HG03575 (cell line): Measurements from ENCODE around the gene MED6.

Experiments used
- ATAC-seq: cut with Tn5 transposase; IDR thresholded peaks from one replicate; pipeline ENCODE4 v1.9.1; 2021; ENCODE audit not compliant: unreplicated experiment, insufficient number of reproducible peaks, low FRiP score; ENCODE audit errors: extremely low read depth

MED6 gene, protein sequence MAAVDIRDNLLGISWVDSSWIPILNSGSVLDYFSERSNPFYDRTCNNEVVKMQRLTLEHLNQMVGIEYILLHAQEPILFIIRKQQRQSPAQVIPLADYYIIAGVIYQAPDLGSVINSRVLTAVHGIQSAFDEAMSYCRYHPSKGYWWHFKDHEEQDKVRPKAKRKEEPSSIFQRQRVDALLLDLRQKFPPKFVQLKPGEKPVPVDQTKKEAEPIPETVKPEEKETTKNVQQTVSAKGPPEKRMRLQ

DNA sequence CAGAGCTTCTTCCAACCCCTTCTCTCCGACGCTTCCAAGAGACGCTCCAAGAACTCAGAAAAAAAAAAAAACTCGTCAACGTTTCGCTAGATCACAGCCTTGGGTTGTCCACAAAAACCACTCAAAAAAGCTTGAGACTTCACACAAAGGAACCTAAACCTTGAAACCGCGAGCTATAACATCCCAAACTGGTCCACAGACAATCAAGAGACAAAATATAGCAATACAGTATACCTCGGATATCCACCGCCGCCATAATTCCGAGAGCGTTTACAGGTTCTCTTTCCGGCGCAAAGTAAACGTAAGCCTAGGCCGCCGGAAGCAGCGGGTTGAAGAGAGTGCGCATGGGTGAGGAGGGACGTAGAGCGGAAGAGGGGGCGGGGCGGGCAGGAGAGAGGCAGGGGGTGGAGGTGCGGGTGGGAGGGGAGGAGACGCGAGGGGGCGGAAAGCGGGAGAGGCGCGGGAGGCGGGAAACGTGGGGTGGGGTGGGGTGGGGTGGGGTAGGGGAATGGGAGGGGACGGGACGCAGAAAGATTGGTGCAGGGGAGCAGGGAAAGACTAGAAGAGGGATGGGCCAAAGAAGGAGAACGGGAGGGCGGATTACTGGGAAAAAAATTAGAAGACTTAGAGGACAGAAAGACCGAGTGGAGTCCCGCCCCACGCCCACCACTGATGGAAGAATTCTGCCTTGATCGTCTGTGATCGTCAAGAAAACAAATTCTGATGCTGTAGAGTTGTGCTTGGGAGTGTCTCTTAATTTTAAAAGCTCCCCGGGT lies at the start of gene MED6:
Gene MED6, minus strand, starts transcription at position 274 of the 776 bp plus-strand sequence. Its CDS starts 18 bp downstream, at position 256.
- ATAC-seq = no peak

DNA sequence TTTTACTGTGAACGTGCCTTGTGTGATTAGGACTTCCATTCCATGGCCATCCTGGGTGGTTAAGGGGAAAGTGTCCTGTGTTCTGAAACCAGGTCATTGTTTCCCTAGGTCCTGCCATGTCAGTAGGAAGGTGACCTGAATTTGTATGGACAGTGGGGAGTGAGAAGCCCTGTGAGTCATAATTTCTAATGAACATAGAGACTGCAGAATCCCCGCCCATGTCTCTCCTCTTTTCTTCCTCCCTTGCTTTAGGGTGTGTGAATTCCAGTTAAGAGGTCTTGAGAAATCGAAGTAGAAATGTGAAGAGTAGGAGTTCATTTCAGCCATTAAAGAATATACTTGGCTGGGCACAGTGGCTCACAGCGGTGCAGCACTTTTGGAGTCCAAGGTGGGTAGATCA lies 49.3 kb upstream of the MED6 start:
- ATAC-seq = no peak

DNA sequence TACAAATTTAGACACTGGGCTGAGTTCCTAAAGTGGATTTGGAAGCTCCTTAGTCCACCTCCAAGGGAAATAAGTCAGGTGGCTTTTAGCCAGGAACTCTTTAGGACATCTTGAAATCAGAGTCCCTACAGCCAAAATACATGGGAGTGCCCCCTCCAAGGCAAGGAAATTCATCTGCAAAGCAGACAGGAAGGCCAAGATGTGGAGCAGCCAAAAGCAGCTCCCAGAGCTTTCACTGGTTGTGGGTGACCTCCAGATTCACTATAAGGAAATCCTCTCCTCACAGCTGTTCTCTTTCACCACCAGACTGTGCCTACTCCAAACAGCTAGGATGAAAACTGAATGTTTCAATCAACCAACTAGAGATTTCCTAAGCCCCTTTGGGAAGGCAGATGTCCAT lies 47.9 kb upstream of the MED6 start:
- no peak for ATAC-seq

DNA sequence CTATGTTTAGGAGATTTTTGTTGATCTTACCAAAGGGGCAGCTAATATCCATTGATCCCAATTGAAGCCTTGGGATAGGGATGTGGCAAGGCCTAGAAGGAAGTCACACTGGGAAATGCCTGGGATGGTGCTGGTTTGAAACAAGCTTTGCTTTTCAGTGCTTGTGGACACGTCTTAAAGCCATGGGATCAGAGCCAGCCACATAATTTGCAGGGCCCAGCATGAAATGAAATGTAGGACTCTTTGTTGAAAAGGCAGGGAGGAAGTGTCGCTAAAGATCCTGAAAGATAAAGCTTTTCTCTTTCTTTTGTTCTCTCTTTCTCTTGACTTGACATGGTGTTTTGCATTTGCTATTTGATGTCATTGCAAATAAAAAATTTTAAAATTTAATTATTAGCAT lies 46.2 kb upstream of the MED6 start:
- no peak for ATAC-seq

DNA sequence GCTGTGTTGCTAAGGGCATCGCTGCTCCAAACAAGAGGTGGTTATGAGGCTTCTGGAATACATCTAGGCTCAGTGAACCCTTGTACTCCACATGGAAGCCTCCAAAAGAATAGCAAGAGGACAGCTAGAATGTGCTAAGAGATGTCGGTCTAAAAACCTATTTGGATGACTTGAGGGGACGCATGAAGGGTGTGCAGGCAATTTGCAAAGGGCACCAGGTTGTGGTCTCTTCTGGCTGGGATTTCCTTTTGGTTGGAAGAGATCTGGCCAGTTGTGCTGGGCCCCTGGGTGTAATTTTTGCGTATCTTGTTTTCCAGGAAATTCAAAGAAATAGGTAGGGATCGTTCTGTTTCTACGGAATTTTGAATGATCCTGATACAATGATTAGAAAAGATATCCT lies 45.4 kb upstream of the MED6 start:
- no peak for ATAC-seq

DNA sequence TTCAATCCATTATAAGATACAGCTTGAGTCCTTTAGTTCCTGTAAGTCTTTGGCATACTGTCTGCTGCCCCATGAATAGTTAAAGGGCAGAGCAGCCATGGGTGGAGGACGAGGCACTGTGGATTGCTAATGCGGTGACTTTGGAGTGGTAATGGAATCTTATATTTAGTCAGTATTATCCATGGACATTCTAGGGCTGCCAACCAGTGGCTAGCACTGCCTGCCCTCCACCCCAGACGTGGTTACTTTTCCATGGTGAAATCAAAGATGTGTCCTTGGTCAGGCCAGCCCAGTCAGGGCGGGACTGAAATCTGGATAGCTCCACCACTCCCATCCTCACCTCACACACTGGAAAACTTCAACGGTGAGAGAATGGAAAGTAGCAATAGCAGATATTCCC lies 43.5 kb upstream of the MED6 start:
- no peak for ATAC-seq

DNA sequence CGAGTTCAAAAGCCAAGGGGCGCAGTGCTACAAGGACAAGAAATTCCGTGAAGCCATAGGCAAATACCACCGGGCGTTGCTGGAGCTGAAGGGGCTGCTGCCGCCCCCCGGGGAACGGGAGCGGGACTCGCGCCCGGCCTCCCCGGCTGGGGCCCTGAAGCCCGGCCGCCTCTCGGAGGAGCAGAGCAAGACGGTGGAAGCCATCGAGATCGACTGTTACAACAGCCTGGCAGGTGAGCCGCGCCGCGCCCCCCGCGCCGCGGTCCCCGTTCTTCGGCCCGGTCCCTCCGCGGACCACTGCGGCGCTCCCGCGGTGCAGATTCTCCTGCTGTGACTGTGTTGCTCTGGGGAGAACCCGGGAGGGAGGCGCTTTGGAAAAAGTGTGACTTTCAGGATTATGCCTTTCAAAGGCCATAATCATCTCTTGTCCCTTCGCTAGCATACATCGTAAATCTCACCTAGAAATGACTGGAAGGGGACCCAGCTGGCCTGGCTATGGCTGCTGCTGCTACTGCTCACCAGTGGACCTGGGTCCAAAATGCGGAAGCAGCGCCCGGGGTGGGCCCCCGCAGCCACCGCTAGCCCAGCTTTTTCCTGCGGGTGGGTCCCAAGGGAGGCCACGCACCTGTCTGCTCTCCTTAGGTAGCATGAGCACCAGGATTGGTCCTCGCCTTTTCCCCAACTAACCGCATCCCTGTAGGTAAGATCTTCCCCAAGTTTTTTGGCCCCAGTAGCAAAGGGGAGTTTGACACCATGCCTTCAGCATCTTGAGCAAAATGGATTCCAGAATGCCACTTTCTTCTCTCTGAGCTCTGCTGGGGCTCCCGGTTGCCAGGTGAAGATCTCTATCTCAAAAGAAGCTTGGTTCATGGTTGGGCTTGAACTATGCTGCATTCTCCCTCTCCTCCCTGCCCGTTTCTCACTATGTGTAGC lies 42.1 kb upstream of the MED6 start:
- ATAC-seq = no peak

DNA sequence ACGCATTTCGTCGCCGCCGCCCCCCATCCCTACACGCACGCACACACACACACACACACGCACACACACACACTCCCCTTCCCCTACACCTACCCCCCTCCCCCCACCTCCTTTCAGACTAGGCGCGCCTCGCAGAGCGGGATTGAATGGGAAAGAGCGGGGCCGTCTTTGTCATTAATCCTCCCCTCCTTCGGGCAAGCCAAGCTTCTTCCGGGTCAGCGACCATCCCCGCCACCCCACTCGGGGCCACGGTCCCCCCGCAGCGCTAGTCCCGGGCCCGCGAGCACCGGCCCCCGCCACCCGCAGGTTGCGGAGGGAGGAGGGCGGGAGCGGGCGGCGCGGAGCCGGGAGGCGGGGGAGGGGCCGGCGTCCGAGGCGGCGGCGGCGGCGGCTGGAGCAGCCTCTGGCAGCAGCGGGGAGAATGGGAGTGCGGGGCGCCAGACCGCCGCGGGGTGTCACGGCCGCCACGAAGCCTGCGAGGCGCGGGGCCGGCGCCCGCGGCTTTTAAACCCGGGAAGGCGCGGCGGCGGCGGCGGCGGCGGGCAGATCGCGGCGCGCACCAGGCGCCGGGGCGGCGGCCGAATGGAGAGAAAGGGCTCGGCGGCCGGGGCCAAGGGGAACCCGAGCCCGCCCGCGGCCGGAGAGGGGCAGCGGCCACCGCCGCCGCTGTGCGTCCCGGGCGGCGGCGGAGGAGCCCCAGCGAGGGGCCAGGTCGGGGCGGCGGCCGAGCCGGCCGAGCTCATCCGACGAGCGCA lies 41.3 kb upstream of the MED6 start, which contains the start of gene TTC9:
Gene TTC9, plus strand, starts transcription at position 369 of the 755 bp plus-strand sequence. Its CDS starts 214 bp downstream, at position 583.
- ATAC-seq = no peak

DNA sequence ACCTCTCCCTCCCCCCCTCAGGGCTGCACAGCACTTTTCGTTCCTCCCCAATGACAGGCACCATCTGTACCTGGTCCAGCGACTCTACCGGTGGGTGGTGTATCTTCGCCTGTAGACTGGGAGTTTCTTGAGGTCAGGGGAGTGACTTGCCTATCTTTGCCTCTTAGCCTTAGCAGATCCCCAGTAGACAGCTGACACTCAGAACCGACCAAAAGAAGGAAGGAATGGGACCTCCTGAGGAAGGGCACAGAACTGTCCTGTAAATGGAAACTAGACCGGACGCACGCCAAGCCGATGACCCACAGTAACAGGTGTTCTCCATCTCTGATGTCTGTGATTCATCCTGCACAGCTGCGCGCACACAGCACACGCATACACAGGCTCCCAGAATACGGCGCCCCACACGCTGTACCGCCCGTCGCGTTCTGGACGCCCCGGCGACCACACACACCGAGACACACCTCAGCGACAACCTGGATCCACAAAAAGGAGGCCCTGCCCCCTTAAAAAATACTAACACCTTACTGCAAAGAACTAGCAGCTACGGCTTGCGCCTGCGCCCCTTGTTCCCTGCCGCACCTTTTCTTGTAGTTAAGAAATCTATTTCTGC lies 40.6 kb upstream of the MED6 start:
- ATAC-seq = no peak

DNA sequence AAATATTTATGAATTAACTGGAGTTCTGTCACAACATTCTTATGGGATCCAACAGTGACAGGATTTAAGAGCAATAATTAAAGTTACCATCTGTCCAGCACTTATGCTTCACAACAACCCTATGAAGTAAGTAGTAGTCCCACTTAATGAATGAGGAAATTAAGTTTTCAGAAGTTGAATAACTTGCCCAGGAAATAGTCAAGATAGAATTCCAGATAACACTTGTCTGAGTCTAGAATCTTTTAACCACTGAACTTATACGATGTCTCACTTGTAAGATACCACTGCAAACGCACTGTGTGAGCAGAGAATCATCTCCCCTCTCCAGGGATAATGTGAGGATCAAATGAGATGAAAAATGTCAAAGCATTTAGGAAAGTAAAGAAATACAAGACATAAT lies 38.0 kb upstream of the MED6 start:
- no peak for ATAC-seq

DNA sequence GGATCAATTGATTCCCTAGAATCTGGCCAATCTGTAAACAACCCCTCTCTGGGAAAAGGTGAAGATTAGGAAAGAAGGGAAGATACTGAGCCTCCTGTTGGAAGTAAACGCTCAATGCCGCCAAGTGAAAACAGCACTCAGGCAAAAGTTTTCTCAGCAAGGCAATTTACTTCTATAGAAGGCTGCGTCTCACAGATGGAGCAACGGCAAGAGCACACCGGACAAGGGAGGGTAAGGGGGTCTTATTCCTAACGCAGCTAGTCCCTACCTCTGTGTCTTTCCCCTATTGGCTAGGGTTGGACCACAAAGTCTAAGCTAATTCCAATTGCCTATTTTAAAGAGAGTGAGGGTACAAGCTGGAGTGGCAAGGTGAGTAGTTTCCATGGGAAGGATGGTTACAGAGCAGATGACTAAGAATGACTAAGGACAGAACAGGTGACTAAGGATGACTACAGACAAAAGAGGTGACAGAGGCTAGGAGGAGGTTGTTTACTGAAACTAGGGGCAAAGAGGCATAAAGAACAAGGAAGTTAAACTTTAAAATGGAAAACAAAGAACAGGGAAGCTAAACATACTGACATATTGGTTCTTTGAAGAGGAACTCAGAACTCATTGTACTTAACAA lies 35.6 kb upstream of the MED6 start:
- ATAC-seq = no peak

DNA sequence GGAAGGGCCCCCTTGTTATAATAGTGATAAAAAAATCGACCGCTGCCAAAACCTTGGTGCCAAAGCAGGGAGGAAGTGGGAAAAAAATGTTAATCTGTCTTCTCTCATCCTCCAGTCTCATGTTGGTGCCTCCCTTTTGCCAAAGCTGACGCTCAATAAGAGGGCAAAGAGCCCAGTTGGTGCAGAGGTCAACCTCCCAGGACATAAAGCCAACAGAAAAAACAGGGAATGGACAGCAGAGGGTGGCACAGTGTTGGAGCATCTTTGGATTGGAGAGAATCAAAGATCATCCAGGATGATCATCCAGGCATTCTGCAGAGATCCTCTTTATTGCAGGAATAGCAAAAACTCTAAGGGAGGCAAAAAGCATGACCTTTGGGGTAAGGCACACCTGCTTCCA lies 31.5 kb upstream of the MED6 start:
- no peak for ATAC-seq

DNA sequence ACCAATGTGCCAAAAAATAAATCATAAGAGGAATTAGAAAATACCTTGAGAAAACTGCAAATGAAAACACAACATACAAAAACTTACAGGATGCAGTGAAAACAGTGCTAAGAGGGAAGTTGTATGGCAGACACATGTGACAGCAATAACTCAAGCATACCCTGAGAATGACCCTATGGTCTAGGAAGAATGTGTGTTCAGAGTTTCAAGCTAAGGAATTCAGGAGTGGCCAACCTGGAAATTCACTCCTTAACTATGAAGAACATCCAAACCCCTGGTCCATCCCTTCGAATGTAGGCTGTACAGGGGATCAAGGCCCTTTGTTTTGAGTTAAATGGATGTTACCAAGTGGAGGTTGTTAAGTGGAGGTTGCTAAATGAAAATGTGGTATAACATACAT lies 24.5 kb upstream of the MED6 start:
- ATAC-seq = no peak

DNA sequence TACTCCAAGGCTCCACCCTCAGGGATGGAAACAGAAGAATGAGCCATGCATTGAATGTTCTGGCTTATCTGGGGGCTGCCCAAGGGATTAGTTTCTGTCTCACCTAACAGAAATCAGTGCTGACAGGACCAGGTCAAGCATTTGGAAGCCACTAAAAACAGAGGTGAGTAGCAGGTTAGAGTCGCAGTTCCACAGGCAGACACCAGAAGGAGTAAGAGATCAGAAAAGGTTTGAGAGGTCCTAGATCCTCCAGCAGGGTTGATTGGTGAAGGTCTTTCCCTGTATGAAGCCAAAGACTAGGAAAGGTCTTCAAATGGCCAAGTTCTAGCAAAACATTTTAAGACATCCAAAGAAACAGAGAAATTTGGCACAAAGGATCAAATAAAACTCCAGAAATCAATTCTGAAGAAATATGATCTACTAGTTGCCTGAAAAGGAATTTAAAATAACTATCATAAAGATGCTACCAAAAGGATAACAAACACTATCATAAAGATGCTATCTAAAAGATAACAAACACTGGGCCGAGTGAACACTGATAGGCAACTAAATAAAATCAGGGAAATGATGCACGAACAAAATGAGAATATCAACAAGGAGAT lies 21.8 kb upstream of the MED6 start:
- ATAC-seq = no peak

DNA sequence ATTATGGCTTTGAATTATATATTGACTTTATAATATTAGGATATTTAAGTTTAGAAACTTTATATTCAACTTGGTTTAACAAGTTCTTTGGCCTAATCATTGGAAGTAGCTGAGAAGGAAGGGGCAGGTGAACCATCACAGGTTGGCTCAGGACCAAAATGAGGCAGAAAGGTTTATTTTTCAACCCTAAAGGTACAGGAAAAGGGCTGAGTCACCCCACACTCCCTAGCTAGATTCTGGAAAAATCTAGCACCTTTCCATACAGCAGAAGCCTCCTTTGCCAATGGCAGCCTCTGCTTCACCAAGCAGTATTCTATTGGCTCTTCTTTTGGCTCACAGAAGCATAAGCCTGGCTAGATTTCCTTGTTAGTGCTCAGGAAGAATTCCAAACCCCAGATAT lies 19.3 kb upstream of the MED6 start:
- no peak for ATAC-seq

DNA sequence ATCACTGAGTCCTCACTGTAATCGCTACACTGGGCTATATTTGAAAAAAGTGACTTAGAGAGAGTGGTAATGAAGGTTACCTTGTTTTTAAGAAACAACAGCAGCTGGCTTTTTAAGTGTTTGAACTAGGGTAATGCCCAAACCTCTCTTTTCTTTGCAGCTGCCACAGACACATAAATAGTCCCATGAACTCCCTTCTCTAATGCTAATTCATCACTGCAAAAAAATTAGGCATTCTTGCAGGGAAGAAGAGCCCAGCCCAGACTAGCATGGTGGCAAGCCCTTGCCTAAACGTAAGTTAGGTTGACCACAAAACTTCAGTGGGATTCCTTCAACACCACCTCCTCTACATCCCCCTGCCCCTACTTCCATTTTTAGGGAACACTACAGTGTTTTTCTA lies 17.9 kb upstream of the MED6 start:
- ATAC-seq = no peak

DNA sequence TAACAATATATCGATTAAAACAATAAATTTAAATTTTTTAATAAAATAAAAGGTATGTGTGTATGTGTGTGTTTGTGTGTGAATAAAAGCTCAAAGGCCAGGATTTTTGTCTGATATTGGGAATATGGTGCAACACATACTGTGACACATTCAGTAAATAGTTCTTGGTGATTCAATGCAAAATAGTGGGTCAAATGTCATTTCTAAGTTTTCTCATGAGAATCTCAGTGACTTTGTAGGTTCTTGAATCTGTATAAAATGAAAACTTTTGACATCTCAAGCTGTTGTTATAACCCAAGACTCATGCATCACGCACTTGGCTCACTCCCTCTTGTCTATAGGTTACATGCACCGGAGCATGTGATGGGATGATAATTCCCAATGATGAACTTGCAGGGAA lies 16.2 kb upstream of the MED6 start:
- ATAC-seq = no peak

DNA sequence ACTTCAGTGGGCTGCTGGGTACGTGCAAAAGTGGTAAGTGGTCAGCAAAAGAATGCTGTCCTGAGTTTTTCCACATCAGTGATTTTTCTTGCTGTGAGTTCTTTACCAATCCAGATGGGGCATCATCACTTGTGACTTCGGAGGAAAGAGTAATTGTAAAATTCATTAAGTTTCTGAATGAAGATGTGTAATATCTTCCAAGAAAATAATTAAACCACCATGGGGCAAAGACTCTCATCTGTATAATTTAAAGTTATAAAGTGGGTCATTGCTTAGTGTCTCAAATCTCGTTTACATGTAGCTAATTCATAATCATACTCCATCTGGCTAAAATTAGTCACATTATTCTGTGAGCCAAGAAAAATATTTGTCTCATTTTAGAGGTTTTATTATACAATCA lies 10.8 kb upstream of the MED6 start:
- no peak for ATAC-seq
